Left cardiac atrium (tissue), 4 donors: Measurements from ENCODE around the gene ZFC3H1. TPM values are rescaled to one million over a fixed set of nuclear protein-coding genes. Genes with fewer than 3 reads are reported as not detected.

Experiments used
- ATAC-seq, 2 donors: fragments of 200-7000 bp; cut with Tn5 transposase; one replicate each; pipeline ENCODE4 v1.9.1; 2020; ENCODE audit warnings: mild to moderate bottlenecking in 2 of 2, moderate library complexity in 2 of 2
- DNase-seq: peaks from one replicate; pipeline ENCODE4 v3.0.0-alpha.2; 2020
- intact Hi-C, 2 donors: fragments of 100-400 bp; cut with DNase I; formaldehyde crosslinking; loops; one replicate each; pipeline versions ENCODE4 v1.14.1 to v1.15.1; 2022 to 2023
- total RNA-seq, 2 donors: library from RNA; stranded (reverse); fragmentation: NEBNext Ultra II Directional; extraction: Animal tissue kit (Norgen Biotek cat#: 25700); gene quantifications; one replicate each; pipeline ENCODE4 v1.2.1, GENCODE V29; 2021
- donor health status: DM: no; HTN: yes; CAD: no.
- donor health status: DM: no; HTN: yes; CAD: no; lungs with severe emphysema.
- donor health status: DM: yes; HTN: yes; CAD: no.
- donor health status: Dilated cardiomyopathy.

Gene ZFC3H1
- total RNA-seq, 2 donors from 2014 or later, result 19.4 to 24.5 TPM

- ATAC-seq (peak in 1 of 2 donors; percentile 5), DNase-seq (no peak)
- intact Hi-C loops, result no loop called here
Observed at GRCh38 chr12:71685312-71685906, 21.8 kb upstream of the ZFC3H1 start.

DNA sequence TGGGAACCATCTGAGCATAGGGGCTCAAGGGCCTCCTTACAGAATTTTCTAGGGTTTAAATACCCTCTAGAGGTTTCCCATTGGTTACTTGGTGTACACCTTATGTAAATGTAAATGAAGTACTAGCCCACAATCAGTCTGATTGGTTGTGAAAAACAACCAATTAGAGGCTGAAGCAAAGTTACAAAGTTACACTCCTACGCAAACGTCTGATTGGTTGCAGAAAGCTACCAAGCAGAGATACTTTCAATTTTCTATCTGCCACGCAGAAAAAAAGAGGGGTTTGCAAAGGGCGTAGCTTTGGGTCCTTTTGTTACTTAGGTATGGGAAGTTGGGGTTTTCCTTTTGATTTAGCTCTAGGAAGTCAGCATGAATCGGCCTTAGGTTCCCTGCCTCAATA is 20.4 kb upstream of the ZFC3H1 start:
- DNase-seq, result no peak
- intact Hi-C loops, result no loop called here
- ATAC-seq, result no peak

GRCh38 chr12:71683633-71684032 is 20.0 kb upstream of the ZFC3H1 start:
- DNase-seq, result no peak
- ATAC-seq, result no peak
- intact Hi-C loops, result no loop called here

- ATAC-seq (no peak), DNase-seq (no peak)
- intact Hi-C loops, result no loop called here
Observed at GRCh38 chr12:71682466-71682865, 18.8 kb upstream of the ZFC3H1 start.

GRCh38 chr12:71671816-71672215 is 8.2 kb upstream of the ZFC3H1 start:
- intact Hi-C loops, result no loop called here
- ATAC-seq (no peak), DNase-seq (no peak)

- intact Hi-C loops, result no loop called here
- ATAC-seq, result no peak
Observed at GRCh38 chr12:71671311-71671710, 7.7 kb upstream of the ZFC3H1 start.

GRCh38 chr12:71666259-71666658 is 2.6 kb upstream of the ZFC3H1 start:
- DNase-seq (no peak), ATAC-seq (no peak)
- intact Hi-C loops, result loop anchor here in 1 of 2 donors (10.0 kb wide), 1 partner anchor 89 kb away; the partner anchor contains the start of gene RAB21

More at GRCh38 chr12:71671311-71671710, 7.7 kb upstream of the ZFC3H1 start:
- DNase-seq, result no peak

GRCh38 chr12:71665090-71665463 is 1.4 kb upstream of the ZFC3H1 start:
- ATAC-seq (no peak), DNase-seq (no peak)
- intact Hi-C loops, result loop anchor here in 1 of 2 donors (10.0 kb wide), 1 partner anchor 90 kb away; the partner anchor contains the start of gene RAB21

GRCh38 chr12:71664411-71665089 is 902 bp upstream of the ZFC3H1 start:
- ATAC-seq, result no peak
- no peak for DNase-seq
- intact Hi-C loops, result loop anchor here in 1 of 2 donors (10.0 kb wide), 1 partner anchor 90 kb away; the partner anchor contains the start of gene RAB21

DNA sequence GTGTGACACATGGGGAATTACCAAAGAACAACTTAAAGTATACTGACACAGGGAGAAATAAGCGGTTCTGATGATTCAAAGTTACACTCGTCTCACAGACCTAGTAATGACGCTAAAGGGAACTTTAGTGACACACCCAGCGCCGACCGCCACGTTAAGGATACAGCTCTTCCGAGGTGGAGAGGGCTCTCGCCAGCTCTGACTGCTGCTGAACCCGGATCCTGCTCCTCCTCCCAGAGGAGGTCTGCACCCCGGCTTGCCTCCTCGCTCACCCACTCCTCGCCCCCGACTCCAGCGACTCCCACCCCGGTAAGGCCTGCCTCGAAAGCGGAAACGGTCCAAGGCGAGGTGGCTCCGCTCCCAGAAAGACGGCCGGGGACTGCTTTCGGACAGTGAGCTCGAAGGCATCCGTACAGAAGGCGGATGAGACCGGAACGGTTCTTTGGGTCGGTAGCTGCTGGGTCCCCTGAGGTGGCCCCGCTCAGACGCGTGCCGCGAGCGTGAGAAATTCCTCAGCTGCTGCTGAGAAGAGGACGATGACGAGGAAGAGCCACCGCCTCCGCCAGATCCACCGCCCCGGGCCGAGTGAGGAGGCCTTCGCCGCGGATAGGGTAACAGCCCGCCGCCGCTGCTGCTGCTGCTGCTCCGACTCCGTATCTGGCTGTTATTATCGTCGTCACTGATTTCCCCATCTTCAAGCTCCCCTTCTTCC is 643 bp downstream of the ZFC3H1 start:
- peak; percentile 74 for DNase-seq
- intact Hi-C loops, result loop anchor here in 1 of 2 donors (1.0 to 10.0 kb wide), 2 partner anchors 23 to 92 kb away; partner anchors contain the start of genes RAB21 and TMEM19
- ATAC-seq, result peak; percentile 28 to 45

- intact Hi-C loops, result loop anchor here in 1 of 2 donors (10.0 kb wide), 1 partner anchor 93 kb away; the partner anchor contains the start of gene RAB21
- no peak for DNase-seq
- peak in 1 of 2 donors; percentile 3 for ATAC-seq
Observed at GRCh38 chr12:71661977-71662530, 1.6 kb downstream of the ZFC3H1 start.

- DNase-seq (no peak), ATAC-seq (no peak)
- intact Hi-C loops, result no loop called here
Observed at GRCh38 chr12:71656740-71657139, 6.9 kb downstream of the ZFC3H1 start.

DNA sequence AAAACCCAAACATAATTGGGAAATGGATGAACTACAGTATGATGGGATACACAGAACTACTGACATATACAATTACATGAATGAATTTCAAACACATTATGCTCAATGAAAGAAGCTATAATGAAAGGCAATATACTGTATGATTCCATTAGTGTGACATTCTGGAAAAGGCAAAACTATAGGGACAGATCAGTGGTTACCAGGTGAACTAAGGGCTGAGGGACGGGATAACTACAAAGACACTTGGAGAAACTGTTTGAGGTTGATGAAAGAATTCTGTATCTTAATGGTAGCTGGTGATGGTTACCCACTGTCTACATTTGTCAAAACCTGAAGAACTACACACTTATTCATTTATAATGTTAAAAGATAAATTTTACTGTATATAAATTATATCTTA is 7.7 kb downstream of the ZFC3H1 start:
- intact Hi-C loops, result no loop called here
- DNase-seq, result no peak
- no peak for ATAC-seq

GRCh38 chr12:71655495-71655894 is 8.2 kb downstream of the ZFC3H1 start:
- ATAC-seq (no peak), DNase-seq (no peak)
- intact Hi-C loops, result no loop called here

- no peak for ATAC-seq
Observed at GRCh38 chr12:71654200-71654599, 9.4 kb downstream of the ZFC3H1 start.

DNA sequence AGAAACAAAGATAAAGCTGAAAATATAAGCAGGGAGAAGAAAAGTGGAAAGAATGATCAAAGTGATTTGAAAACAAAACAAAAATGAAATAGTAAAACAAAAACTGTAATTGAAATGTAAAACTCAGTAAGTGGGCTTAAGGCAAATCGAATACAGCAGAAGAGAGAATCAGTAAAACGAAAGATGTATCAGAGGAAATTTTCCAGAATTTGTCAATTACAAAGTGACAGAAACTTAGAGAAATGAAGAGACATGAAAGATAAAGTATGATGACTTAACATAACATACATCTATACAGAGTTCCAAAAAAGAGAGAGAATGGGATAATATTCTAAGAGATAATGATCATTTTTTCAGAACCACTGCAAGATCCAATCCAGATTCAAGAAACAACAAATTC is 10.5 kb downstream of the ZFC3H1 start:
- DNase-seq, result no peak
- ATAC-seq, result no peak
- intact Hi-C loops, result no loop called here

More at GRCh38 chr12:71654200-71654599, 9.4 kb downstream of the ZFC3H1 start:
- intact Hi-C loops, result no loop called here
- no peak for DNase-seq

DNA sequence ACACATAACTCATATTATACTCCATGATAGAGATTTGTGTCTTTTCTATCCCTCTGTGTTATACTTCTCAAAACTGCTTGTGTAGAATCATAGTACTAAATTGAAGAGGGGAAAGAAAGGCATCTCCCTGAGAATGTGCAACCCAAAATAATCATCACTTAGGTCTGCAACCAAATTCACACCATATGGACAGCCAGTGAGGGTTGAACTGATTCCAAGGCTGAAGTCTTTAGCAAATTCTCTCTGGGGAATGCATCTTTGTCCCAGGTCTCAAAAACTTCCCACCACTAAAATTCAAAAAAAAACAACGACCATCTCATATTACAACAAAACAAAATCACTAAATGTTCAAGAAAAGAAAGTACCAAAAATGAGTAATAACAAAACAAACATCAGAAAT is 11.0 kb downstream of the ZFC3H1 start:
- ATAC-seq (no peak), DNase-seq (no peak)
- intact Hi-C loops, result no loop called here

DNA sequence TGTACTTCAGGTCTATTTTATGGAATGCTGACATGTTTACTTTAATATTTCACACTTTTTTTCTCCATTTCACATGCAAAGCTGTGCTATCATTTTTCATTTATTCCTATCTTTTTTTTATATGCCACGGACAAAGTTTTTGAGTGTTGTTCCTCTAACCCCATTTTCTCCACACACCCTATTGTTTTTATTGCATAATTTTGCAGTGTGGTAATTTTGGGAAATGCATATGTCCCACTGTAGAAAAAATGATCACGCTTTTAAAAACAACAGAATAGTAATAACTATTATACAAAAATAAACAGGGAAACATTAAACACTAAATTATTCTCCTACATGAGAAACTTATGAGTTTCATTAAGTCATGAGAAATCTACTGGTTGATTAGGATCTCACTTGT is 14.2 kb downstream of the ZFC3H1 start:
- no peak for DNase-seq
- intact Hi-C loops, result no loop called here
- ATAC-seq, result no peak

- intact Hi-C loops, result no loop called here
- DNase-seq, result no peak
- no peak for ATAC-seq
Observed at GRCh38 chr12:71648537-71648936, 15.1 kb downstream of the ZFC3H1 start.

- no peak for DNase-seq
- ATAC-seq, result no peak
- intact Hi-C loops, result no loop called here
Observed at GRCh38 chr12:71646512-71646911, 17.1 kb downstream of the ZFC3H1 start.
